ENCODE results near the gene PDE11A.

DNA sequence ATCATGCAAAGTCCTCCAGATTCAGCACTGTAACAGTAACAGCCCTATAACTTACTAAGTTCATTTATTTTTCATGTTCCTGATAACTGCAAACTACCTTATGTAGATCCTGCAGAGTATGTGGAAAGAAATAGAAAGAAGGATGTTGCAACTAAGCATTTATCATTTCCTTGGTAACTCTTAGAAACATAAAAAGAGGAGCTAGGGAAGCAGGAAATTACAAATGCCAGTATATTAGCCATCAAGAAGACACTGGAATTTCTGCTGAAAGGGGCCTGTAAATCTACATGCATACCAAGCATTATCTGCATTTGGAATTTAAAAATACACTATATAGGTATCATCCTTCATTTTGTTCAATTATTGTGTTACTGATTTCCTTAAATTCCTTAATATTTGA, 66.8 kb downstream of the PDE11A start:
- TF ChIP-seq, protein P1, sequence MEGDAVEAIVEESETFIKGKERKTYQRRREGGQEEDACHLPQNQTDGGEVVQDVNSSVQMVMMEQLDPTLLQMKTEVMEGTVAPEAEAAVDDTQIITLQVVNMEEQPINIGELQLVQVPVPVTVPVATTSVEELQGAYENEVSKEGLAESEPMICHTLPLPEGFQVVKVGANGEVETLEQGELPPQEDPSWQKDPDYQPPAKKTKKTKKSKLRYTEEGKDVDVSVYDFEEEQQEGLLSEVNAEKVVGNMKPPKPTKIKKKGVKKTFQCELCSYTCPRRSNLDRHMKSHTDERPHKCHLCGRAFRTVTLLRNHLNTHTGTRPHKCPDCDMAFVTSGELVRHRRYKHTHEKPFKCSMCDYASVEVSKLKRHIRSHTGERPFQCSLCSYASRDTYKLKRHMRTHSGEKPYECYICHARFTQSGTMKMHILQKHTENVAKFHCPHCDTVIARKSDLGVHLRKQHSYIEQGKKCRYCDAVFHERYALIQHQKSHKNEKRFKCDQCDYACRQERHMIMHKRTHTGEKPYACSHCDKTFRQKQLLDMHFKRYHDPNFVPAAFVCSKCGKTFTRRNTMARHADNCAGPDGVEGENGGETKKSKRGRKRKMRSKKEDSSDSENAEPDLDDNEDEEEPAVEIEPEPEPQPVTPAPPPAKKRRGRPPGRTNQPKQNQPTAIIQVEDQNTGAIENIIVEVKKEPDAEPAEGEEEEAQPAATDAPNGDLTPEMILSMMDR (IDR thresholded peaks at IDR 0.05): no peak
- TF ChIP-seq POLR2AphosphoS5 (IDR thresholded peaks at IDR 0.05) (no peak), POLR2A (IDR thresholded peaks at IDR 0.05) (no peak), EP300 (IDR thresholded peaks at IDR 0.05) (no peak)
